IMR-90 (cell line): ENCODE data around the gene PKIG. TPM values are rescaled to one million over a fixed set of nuclear protein-coding genes. Genes with fewer than 3 reads are reported as not detected.

Experiments
- ATAC-seq: fragments of 200-7000 bp; cut with Tn5 transposase; 2 replicates; pipeline ENCODE4 v1.9.1; 2020; ENCODE audit warnings: low read depth, mild to moderate bottlenecking, moderate library complexity
- BruUV-seq: library from RNA; stranded (reverse); fragments of 400-500 nt; replicated peaks from 2 replicates; lab custom pipeline; 2021; lab: Mats Ljungman, UMichigan
- CTCF ChIA-PET: fragments of 300-600 bp; formaldehyde crosslinking; extraction: SDS; loops from one replicate; lab custom pipeline; 2021; ENCODE audit warnings: antibody characterized with exemption; lab: Yijun Ruan, JAX
- POLR2A ChIA-PET: fragments of 300-600 bp; sonication (Branson Sonifier 250); formaldehyde crosslinking; loops from one replicate; lab custom pipeline; 2022; ENCODE audit warnings: antibody characterized with exemption; ENCODE audit not compliant: unreplicated experiment; lab: Charles Lee
- DNase-seq: peaks from one replicate; pipeline ENCODE4 v3.0.0; 2013
- H2AFZ ChIP-seq: replicated peaks from 2 replicates; pipeline ENCODE3; 2013; ENCODE audit warnings: low read length, mild to moderate bottlenecking; ENCODE audit not compliant: poor library complexity
- H2AK5ac ChIP-seq: 2 replicates; pipeline ENCODE4 v1.6.1; 2013; ENCODE audit warnings: low read depth, low read length, inconsistent platforms
- H2AK9ac ChIP-seq: replicated peaks from 2 replicates; pipeline ENCODE3; 2013; ENCODE audit warnings: mild to moderate bottlenecking, low read depth, low read length, moderate library complexity; ENCODE audit not compliant: poor library complexity
- H2BK120ac ChIP-seq: 2 replicates; pipeline ENCODE4 v1.6.1; 2013; ENCODE audit warnings: low read depth, low read length, inconsistent platforms
- H2BK15ac ChIP-seq: 3 replicates; pipeline ENCODE4 v1.6.1; 2013; ENCODE audit warnings: low read depth, low read length, inconsistent platforms
- H2BK20ac ChIP-seq: 2 replicates; pipeline ENCODE4 v1.6.1; 2013; ENCODE audit warnings: low read depth, mild to moderate bottlenecking, inconsistent platforms, low read length, moderate library complexity
- H2BK5ac ChIP-seq: 2 replicates; pipeline ENCODE4 v1.6.1; 2013; ENCODE audit warnings: mild to moderate bottlenecking, low read depth, low read length, inconsistent platforms; ENCODE audit not compliant: poor library complexity, severe bottlenecking
- H3K14ac ChIP-seq: replicated peaks from 2 replicates; pipeline ENCODE4 v1.6.1; 2013; ENCODE audit warnings: low read depth, low read length, inconsistent platforms
- H3K18ac ChIP-seq: 2 replicates; pipeline ENCODE4 v1.6.1; 2013; ENCODE audit warnings: low read depth, low read length, control low read depth
- H3K23ac ChIP-seq: 2 replicates; pipeline ENCODE4 v1.6.1; 2013; ENCODE audit warnings: low read depth, low read length, inconsistent platforms
- H3K27ac ChIP-seq: 2 replicates; pipeline ENCODE4 v1.5.1; 2013; ENCODE audit warnings: mild to moderate bottlenecking, control low read depth, low read length; ENCODE audit not compliant: insufficient read depth
- H3K27me3 ChIP-seq: 2 replicates; pipeline ENCODE4 v1.6.1; 2013; ENCODE audit warnings: low read length; ENCODE audit not compliant: control insufficient read depth, insufficient read depth
- H3K36me3 ChIP-seq: 2 replicates; pipeline ENCODE4 v1.6.1; 2013; ENCODE audit warnings: low read length, mixed read lengths; ENCODE audit not compliant: control insufficient read depth, insufficient read depth
- H3K4ac ChIP-seq: 2 replicates; pipeline ENCODE4 v1.6.1; 2013; ENCODE audit warnings: low read depth, low read length, inconsistent platforms
- H3K4me1 ChIP-seq: 2 replicates; pipeline ENCODE4 v1.6.1; 2013; ENCODE audit warnings: low read length, mixed read lengths; ENCODE audit not compliant: control insufficient read depth, insufficient read depth
- H3K4me2 ChIP-seq: 2 replicates; pipeline ENCODE4 v1.6.1; 2013; ENCODE audit warnings: low read depth, mild to moderate bottlenecking, control low read depth, low read length, moderate library complexity
- H3K4me3 ChIP-seq: 2 replicates; pipeline ENCODE4 v1.5.1; 2013; ENCODE audit warnings: low read depth, mild to moderate bottlenecking, control low read depth, low read length, moderate library complexity; ENCODE audit not compliant: insufficient read depth
- H3K56ac ChIP-seq: 2 replicates; pipeline ENCODE4 v1.6.1; 2013; ENCODE audit warnings: low read length, inconsistent platforms; ENCODE audit not compliant: insufficient read depth; ENCODE audit errors: extremely low read depth
- H3K79me1 ChIP-seq, 2 experiments: 2 replicates each; pipeline ENCODE4 v1.6.1; 2013; ENCODE audit warnings: low read length in 2 of 2, inconsistent platforms in 1 of 2, low read depth in 1 of 2
- H3K9ac ChIP-seq: 2 replicates; pipeline ENCODE4 v1.6.1; 2013; ENCODE audit warnings: low read depth, low read length, control low read depth
- H3K9me1 ChIP-seq: 2 replicates; pipeline ENCODE4 v1.6.1; 2013; ENCODE audit warnings: low read length, inconsistent platforms; ENCODE audit not compliant: insufficient read depth
- H3K9me3 ChIP-seq: 2 replicates; pipeline ENCODE4 v1.6.1; 2013; ENCODE audit warnings: low read length; ENCODE audit not compliant: control insufficient read depth, insufficient read depth
- H4K20me1 ChIP-seq: 2 replicates; pipeline ENCODE4 v1.6.1; 2013; ENCODE audit warnings: low read length, inconsistent platforms; ENCODE audit not compliant: insufficient read depth
- H4K5ac ChIP-seq: 2 replicates; pipeline ENCODE4 v1.6.1; 2013; ENCODE audit warnings: mild to moderate bottlenecking, low read depth, low read length, control low read depth
- H4K8ac ChIP-seq, 2 experiments: 2 replicates each; pipeline ENCODE4 v1.6.1; 2013; ENCODE audit warnings: low read depth in 2 of 2, low read length in 2 of 2, control low read depth in 1 of 2, inconsistent platforms in 1 of 2
- H4K91ac ChIP-seq: 2 replicates; pipeline ENCODE4 v1.6.1; 2013; ENCODE audit warnings: low read depth, low read length, inconsistent platforms; ENCODE audit not compliant: insufficient read depth
- FOS ChIP-seq: fragments of 150-350 bp; IDR thresholded peaks from 2 replicates; pipeline ENCODE4 v1.6.1; 2016; ENCODE audit warnings: low read depth, low read length
- NFE2L2 ChIP-seq: fragments of 150-350 bp; IDR thresholded peaks from 2 replicates; pipeline ENCODE4 v1.6.1; 2016; ENCODE audit warnings: low read depth, mild to moderate bottlenecking, low read length
- whole genome bisulfite sequencing, 2 experiments: methylation state at CpG; one replicate each; pipeline versions ENCODE4 v1.1.5 to v1.1.7; 2013; ENCODE audit warnings: missing lambda C conversion rate in 2 of 2; ENCODE audit not compliant: insufficient read length in 1 of 2; ENCODE audit errors: extremely low coverage in 2 of 2; 5-methylcytosine and 5-hydroxymethylcytosine counted together
- dilution Hi-C: fragments of 300-500 bp; cut with HindIII; formaldehyde crosslinking; loops from one replicate; pipeline ENCODE4 v1.14.3; 2018; ENCODE audit warnings: low sequenced_read_pairs; ENCODE audit not compliant: unreplicated experiment
- in situ Hi-C: fragments of 300-500 bp; cut with MboI; formaldehyde crosslinking; loops from 3 replicates; pipeline ENCODE4 v1.14.3; 2019; ENCODE audit warnings: low sequenced_read_pairs, inconsistent platforms, mixed read lengths
- intact Hi-C: fragments of 100-400 bp; cut with micrococcal nuclease; formaldehyde crosslinking; loops from 2 replicates; pipeline ENCODE4 v1.10.0; 2022
- polyA plus RNA-seq, 3 experiments: library from polyadenylated mRNA; depleted of rRNA; stranded (reverse); fragments of >200 nt; gene quantifications; 2 replicates each; pipeline ENCODE4 v1.2.3, GENCODE V29; 2012; ENCODE audit warnings: low replicate concordance in 1 of 3
- total RNA-seq: library from RNA; depleted of rRNA; stranded (reverse); fragments of >200 nt; gene quantifications from 2 replicates; pipeline ENCODE4 v1.2.3, GENCODE V29; 2012

Gene PKIG
- total and polyA plus RNA-seq, 2 of the 4 experiments (the other 2 are of a cell fraction) = 78.3 to 89.6 TPM

DNA sequence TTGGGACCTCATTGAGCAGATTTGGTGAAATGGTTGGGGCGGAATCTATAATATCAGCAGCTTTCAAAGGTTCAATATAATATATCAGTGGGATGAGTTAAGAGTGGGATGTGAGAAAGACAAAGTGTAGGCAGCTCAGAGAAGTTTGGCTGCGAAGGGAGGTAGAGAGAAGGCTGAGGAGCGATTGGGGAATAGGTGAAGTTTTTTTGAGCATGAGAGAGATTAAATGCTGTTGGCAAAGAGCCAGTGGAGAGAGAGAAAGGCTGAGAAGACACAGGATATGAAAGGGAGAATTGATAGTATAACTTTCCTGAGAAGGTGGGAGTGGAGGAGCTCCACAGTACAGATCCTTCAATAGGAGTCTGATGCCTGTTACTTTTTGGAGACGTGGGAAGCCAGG lies 48.5 kb upstream of the PKIG start:
- peaks cover 3% of the 10 kb centered on the region for H3K4me1 ChIP-seq
- H3K36me3 ChIP-seq = no peaks in the 10 kb centered on the region
- no peak overlapping the region for H3K18ac ChIP-seq
- H3K14ac ChIP-seq = no peak overlapping the region
- H3K9me3 ChIP-seq = no peaks in the 10 kb centered on the region
- H3K4me3 ChIP-seq = no peak overlapping the region
- DNase-seq (no peak), ATAC-seq (no peak)
- H4K8ac ChIP-seq = no peak overlapping the region
- H2AFZ ChIP-seq = no peak overlapping the region
- H4K5ac ChIP-seq = no peak overlapping the region
- no peak overlapping the region for H3K4me2 ChIP-seq
- 70% methylated on average over 2 of the region's 4 CpGs; no CpG with 5 or more reads in 1 of the 2 experiments for WGBS, 2 experiments
- H2AK9ac ChIP-seq = no peak overlapping the region
- CTCF ChIA-PET = interaction anchor here (0.5 to 0.7 kb wide), 2 partner anchors 17 to 49 kb away, joined by 5 to 6 read pairs; no protein-coding TSS in a partner anchor
- no peak overlapping the region for H3K9ac ChIP-seq
- no peak overlapping the region for H2BK5ac ChIP-seq
- H3K27me3 ChIP-seq = no peaks in the 10 kb centered on the region
- intact Hi-C loops = loop anchor here (5.0 kb wide), 2 partner anchors 38 to 198 kb away; no protein-coding TSS in a partner anchor
- H4K91ac ChIP-seq = no peak overlapping the region
- in situ Hi-C loops = loop anchor here (10.0 kb wide), 1 partner anchor 71 kb away; no protein-coding TSS in a partner anchor
- no peak overlapping the region for H3K4ac ChIP-seq
- H2BK20ac ChIP-seq = no peak overlapping the region
- no peaks in the 10 kb centered on the region for H4K20me1 ChIP-seq
- peaks cover 15 to 21% of the 10 kb centered on the region in 2 experiments for H3K79me1 ChIP-seq
- H2AK5ac ChIP-seq = no peak overlapping the region
- dilution Hi-C loops = no loop called here
- H2BK15ac ChIP-seq = no peak overlapping the region
- no peak overlapping the region for H2BK120ac ChIP-seq
- H3K56ac ChIP-seq = no peak overlapping the region
- BruUV-seq = no TSS peak
- 0 out of 2 replicates have a peak, but pooled peaks cover 6% of the 10 kb centered on the region for H3K9me1 ChIP-seq
- POLR2A ChIA-PET = no interaction called here
- H3K27ac ChIP-seq = no peak overlapping the region
- no peak overlapping the region for H3K23ac ChIP-seq
- TF ChIP-seq NFE2L2 (no peak), FOS (no peak)
